Kidney tubule cell (primary cell): ENCODE measurements around the gene SND1.

Source experiments
- DNase-seq: peaks from one replicate; pipeline ENCODE4 v3.0.0-alpha.2; 2018; ENCODE audit warnings: low spot score

The SND1 gene

DNA sequence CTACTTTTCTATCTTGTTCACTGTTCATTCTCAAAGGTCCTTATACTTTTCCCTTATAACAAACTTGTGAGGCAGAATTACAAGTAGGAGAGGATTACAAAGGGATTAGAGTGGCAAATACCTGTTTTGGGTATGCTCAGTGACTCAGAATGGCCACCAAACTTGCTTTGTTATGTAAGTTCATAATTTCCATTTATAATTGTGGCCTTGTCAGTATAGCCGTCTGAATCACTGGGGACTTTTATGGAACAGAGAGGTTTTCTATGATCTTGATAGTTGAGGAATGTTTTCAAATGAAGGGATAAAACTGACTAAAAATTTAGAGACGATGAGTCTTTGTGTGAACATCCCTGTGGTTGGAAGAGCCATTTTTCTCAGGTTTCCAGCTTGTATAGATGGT lies 116.2 kb downstream of the SND1 start:
- no peak for DNase-seq

GRCh38 chr7:127769137-127769536 lies 117.1 kb downstream of the SND1 start:
- DNase-seq = no peak

- peak; percentile 54 for DNase-seq
These were observed 117.9 kb downstream of the SND1 start for GRCh38 chr7:127769696-127770400.

- no peak for DNase-seq
These were observed 118.9 kb downstream of the SND1 start for GRCh38 chr7:127770885-127771284.

- no peak for DNase-seq
These were observed 119.7 kb downstream of the SND1 start for GRCh38 chr7:127771707-127772106.

- peak; percentile 89 for DNase-seq
These were observed 124.9 kb downstream of the SND1 start for GRCh38 chr7:127776776-127777386.

GRCh38 chr7:127780489-127780888 lies 128.5 kb downstream of the SND1 start:
- no peak for DNase-seq

DNA sequence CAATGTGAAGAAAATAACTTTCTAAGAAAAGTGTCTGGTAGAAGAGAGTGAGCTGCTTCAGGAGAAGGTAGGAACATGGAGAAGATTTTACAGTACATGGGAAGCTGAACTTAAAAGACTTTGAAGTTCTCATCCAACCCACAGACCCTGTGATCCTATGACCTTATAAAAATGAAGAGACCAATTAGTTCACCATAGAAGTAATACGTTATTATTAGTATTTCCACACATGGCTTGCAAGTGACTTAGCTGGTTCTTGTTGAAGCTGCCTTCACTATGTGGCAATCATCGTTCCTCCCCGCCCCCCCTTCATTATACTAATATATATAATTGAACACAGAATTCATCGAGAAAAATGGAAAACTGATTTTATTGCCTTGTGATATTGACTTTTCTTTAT lies 129.1 kb downstream of the SND1 start:
- no peak for DNase-seq

DNA sequence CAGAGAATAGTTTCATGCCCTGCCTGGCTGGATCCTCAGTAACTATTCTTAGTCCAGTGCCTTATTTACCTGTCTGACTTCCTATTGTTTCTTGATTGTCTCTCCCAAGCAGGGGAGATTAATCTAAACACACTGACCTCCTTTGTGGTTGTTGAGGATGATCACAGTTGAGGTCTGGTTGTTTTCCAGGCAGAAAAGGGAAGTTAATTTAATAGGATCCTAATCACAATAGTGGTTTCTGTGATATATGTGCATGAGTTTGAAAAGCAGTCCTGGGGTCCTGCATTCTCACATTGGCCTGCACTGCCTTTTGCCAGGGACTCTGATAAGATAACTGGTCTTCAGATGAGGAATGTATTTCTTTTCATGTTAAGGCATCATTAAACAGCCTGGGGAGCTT lies 130.1 kb downstream of the SND1 start:
- DNase-seq = no peak

- peak; percentile 38 for DNase-seq
These were observed 130.9 kb downstream of the SND1 start for GRCh38 chr7:127782654-127783559.

DNA sequence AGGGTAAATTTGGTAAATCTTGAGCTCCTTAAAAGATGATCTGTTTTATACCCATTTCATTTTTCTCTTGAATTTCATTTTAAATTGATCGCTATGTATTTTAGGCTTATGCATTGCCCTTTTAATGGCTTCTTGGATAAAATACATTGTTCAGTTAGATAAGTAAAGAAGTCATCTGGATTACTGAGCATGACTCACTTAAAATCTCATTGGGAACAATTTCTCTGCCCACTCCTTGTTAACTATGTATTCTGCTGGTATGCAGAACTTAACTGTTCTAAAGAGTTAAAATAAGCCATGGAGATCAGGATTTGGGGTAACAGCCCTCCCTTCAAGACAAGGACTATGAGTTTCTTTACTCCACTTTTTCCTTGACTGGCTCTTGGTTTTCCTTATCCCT lies 134.2 kb downstream of the SND1 start:
- no peak for DNase-seq

- no peak for DNase-seq
These were observed 137.0 kb downstream of the SND1 start for GRCh38 chr7:127789031-127789430.

DNA sequence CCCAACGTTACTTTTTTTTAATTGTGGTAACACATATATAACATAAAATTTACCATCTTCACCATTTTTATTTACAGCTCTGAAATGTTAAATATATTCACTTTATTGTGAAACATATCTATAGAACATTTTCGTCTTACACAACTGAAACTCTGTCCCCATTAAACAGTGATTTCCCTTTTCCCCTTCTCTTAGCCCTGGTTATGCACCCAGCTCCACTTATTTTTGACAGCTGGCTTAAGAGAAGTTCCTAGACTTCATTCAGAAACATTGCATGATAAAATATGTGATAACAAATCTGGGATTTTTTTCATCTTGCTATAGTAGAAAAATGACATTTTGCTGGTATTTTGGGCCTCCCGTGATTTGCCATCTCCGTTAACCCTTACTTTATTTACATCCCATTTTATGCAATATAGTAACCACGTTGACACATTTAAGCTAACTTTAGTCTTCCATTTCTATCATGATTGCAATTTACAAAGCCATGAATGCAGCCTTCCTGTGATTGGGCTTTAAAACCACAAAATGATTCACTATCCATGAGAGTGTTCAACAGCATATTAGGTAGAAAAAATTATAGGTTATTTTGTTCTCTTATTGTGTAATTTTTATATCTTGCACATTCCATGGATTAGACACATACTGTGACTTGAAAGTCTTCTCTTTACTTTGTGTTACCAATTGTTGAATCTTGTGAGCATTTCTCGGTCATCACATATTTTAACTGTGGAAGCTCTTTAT lies 139.6 kb downstream of the SND1 start:
- DNase-seq = no peak

- peak; percentile 37 for DNase-seq
These were observed 140.7 kb downstream of the SND1 start for GRCh38 chr7:127792528-127793342.

GRCh38 chr7:127793582-127793981 lies 141.6 kb downstream of the SND1 start:
- no peak for DNase-seq

DNA sequence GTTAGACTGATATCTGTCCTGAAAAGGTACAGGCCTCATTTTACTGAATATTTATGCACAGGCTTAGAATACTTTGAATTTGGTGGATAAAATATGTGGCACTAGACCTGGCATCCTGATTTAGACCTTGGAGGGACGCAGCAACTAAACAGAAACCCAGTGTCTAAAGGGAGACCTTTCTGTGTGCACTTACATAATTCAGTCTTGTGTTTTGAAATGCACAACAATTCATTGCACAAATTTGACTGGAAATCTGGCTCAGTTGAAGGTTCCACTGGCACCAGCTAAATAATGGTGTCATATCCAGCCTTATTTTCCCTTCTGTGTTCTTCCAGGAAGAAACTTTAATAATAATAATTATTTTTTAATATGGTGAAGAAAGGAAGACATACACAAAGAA lies 142.1 kb downstream of the SND1 start:
- no peak for DNase-seq

GRCh38 chr7:127794551-127794950 lies 142.6 kb downstream of the SND1 start:
- no peak for DNase-seq

- DNase-seq = no peak
These were observed 146.0 kb downstream of the SND1 start for GRCh38 chr7:127798023-127798422.

DNA sequence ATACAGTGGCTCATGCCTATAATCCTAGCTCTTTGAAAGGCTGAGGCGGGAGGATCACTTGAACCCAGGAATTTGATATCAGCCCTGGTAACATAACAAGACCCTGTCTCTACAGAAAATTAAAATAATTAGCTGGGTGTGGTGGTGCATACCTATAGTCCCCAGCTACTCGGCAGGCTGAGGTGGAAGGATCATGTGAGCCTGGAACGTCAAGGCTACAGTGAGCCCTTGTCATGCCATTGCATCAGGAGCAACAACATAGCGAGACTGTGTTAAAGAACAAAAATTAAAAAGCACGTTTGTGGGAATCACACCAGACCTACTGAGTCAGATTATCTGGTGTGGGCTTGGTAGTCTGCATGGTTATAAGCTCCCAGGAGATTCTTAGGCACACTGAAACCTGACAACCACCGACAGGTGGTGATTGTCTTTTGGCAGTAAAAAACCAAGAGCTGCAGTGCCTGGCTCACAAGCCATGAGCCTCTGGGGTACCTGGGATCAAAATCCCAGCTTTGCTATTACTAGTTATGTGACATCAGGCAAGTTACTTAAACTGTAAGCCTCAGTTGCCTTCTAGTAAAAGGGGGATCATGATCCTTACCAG lies 146.9 kb downstream of the SND1 start:
- no peak for DNase-seq

- DNase-seq = no peak
These were observed 147.7 kb downstream of the SND1 start for GRCh38 chr7:127799535-127800305.
